Measurements from ENCODE around the gene CCL19. TPM values are rescaled to one million over a fixed set of nuclear protein-coding genes. Genes with fewer than 3 reads are reported as not detected.

The CCL19 gene
- total and polyA plus RNA-seq, 2 of the 8 experiments (the other 6 are each of a cell fraction or from before 2014, with no cell fraction given) = not detected

GRCh38 chr9:34656992-34657391 lies 34.1 kb downstream of the CCL19 start:
- no peak overlapping the region for H2BK120ac ChIP-seq (replicated peaks; ENCODE audit: low read depth, low read length)
- TF ChIP-seq USF2 (IDR thresholded peaks at IDR 0.05; ENCODE audit: low read length) (no peak), SRF (IDR thresholded peaks at IDR 0.05; ENCODE audit: low read depth, low read length) (no peak), SIRT6 (IDR thresholded peaks at IDR 0.05; ENCODE audit: low read length) (no peak), ATF3 (IDR thresholded peaks at IDR 0.05; ENCODE audit: insufficient read depth, low read depth, low read length) (no peak)

More at GRCh38 chr9:34656992-34657391, 34.1 kb downstream of the CCL19 start:
- ChIA-PET CTCF (ENCODE audit: partially characterized antibody) (interaction anchor here (1.0 to 15.2 kb wide), 4 partner anchors 8 to 278 kb away, joined by 3 to 277 read pairs (median 10); partner anchors contain the start of genes GALT and SIGMAR1), POLR2A (ENCODE audit: partially characterized antibody) (interaction anchor here (2.7 to 12.8 kb wide), 2 partner anchors 10 to 23 kb away, joined by 12 to 127 read pairs; partner anchors contain the start of genes ARID3C, GALT and SIGMAR1)
- H3K36me3 ChIP-seq (ENCODE audit: control insufficient read depth in 2 of 4, insufficient read depth in 4 of 4, low read length in 3 of 4) = no peaks in the 10 kb centered on the region
- no peak overlapping the region for H3K4me2 ChIP-seq (ENCODE audit: insufficient read depth in 1 of 2, low read depth in 2 of 2, low read length in 2 of 2)
- no peaks in the 10 kb centered on the region for H3K79me1 ChIP-seq (ENCODE audit: low read depth, low read length)
- no peak overlapping the region for H2BK5ac ChIP-seq (ENCODE audit: low read depth, low read length)
- H3K9me3 ChIP-seq (ENCODE audit: insufficient read depth in 2 of 2, low read depth in 1 of 2, low read length in 1 of 2) = no peaks in the 10 kb centered on the region
- H3K23ac ChIP-seq (ENCODE audit: insufficient read length) = no peak overlapping the region
- WGBS, 2 experiments (ENCODE audit: extremely low coverage in 1 of 2, insufficient coverage in 1 of 2, insufficient read length in 1 of 2, insufficient replicate concordance in 2 of 2, low coverage in 1 of 2, low lambda C conversion rate in 2 of 2, missing lambda C conversion rate in 1 of 2) = 87% methylated on average over 5 of the region's 5 CpGs; no CpG with 5 or more reads in 1 of the 2 experiments
- no peak overlapping the region for H3K9ac ChIP-seq (replicated peaks in 1 of 4; ENCODE audit: extremely low read depth in 1 of 4, low read depth in 3 of 4, low read length in 3 of 4)
- H3K27me3 ChIP-seq (replicated peaks in 1 of 4; ENCODE audit: control insufficient read depth in 3 of 4, extremely low read depth in 1 of 4, insufficient read depth in 3 of 4, low read length in 3 of 4) = no peaks in the 10 kb centered on the region; a peak in 1 of 7 replicates
- H4K8ac ChIP-seq (ENCODE audit: extremely low read depth, insufficient read depth, low read length) = no peak overlapping the region
- H3K27ac ChIP-seq (ENCODE audit: low read depth, low read length) = no peak overlapping the region
- H3K4me1 ChIP-seq (replicated peaks in 1 of 4; ENCODE audit: control insufficient read depth in 3 of 4, insufficient read depth in 4 of 4, low read length in 3 of 4) = peaks cover 5 to 17% (median 10%) of the 10 kb centered on the region in 4 experiments; a peak in 6 of 7 replicates
- no peak overlapping the region for H3K4me3 ChIP-seq (ENCODE audit: extremely low read depth in 1 of 4, insufficient read depth in 2 of 4, low read depth in 3 of 4, low read length in 4 of 4)
- peaks cover 0 to 4% of the 10 kb centered on the region in 2 experiments for H4K20me1 ChIP-seq (replicated peaks in 1 of 2; ENCODE audit: control insufficient read depth in 1 of 2, insufficient read depth in 2 of 2, low read length in 2 of 2)
- no peak overlapping the region for H3K4ac ChIP-seq (replicated peaks; ENCODE audit: insufficient read length, low read depth, low read length)
- H4K5ac ChIP-seq (ENCODE audit: insufficient read length, low read depth, low read length) = no peak overlapping the region
- H2BK15ac ChIP-seq (ENCODE audit: low read length) = no peak overlapping the region
- H4K91ac ChIP-seq (replicated peaks; ENCODE audit: insufficient read length, low read length) = no peak overlapping the region
- no peak overlapping the region for H3K14ac ChIP-seq (ENCODE audit: insufficient read length)
- no peaks in the 10 kb centered on the region for H3K79me2 ChIP-seq (ENCODE audit: control insufficient read depth in 1 of 2, insufficient read depth in 2 of 2, low read length in 2 of 2)
- no peak overlapping the region for H2AFZ ChIP-seq (ENCODE audit: low read length)
- no peak overlapping the region for H3K18ac ChIP-seq (ENCODE audit: extremely low read depth, low read length)
- peaks cover 4% of the 10 kb centered on the region for H3K23me2 ChIP-seq (ENCODE audit: low read depth, low read length)
- H2BK20ac ChIP-seq (ENCODE audit: low read length) = no peak overlapping the region
- H3K56ac ChIP-seq (replicated peaks; ENCODE audit: insufficient read length, low read depth, low read length) = no peak overlapping the region
- H2AK5ac ChIP-seq (ENCODE audit: low read depth, low read length) = no peak overlapping the region
- FAIRE-seq = no peak
- no peak overlapping the region for H2BK12ac ChIP-seq (ENCODE audit: low read depth, low read length)
- DNase-seq (ENCODE audit: low read depth in 1 of 2, low spot score in 2 of 2) = no peak
